Panc1 (cell line): ENCODE results near the gene KIF26A.

Source experiments
- CTCF ChIP-seq: fragments of 450-650 bp; IDR thresholded peaks from 2 replicates; pipeline ENCODE4 v1.5.1; 2017; ENCODE audit warnings: mild to moderate bottlenecking
- POLR2AphosphoS5 ChIP-seq: IDR thresholded peaks from 2 replicates; pipeline ENCODE4 v1.6.1; 2012; ENCODE audit warnings: mild to moderate bottlenecking, low read depth, low read length, moderate library complexity
- SIN3A ChIP-seq: IDR thresholded peaks from 2 replicates; pipeline ENCODE4 v1.6.1; 2012; ENCODE audit warnings: low read depth, mild to moderate bottlenecking, low read length, moderate library complexity, borderline replicate concordance; ENCODE audit not compliant: insufficient read depth
- TF ChIP-seq, protein P1 (sequence below), 2 experiments: IDR thresholded peaks; 2 replicates each; pipeline ENCODE4 v1.6.1; 2011 to 2012; ENCODE audit warnings: low read depth in 2 of 2, control low read depth in 1 of 2, low read length in 1 of 2, mild to moderate bottlenecking in 1 of 2, moderate library complexity in 1 of 2; ENCODE audit not compliant: insufficient read depth in 1 of 2

GRCh38 chr14:104138718-104139459 is 502 bp downstream of the KIF26A start:
- TF ChIP-seq CTCF, result no peak
- no peak for TF ChIP-seq POLR2AphosphoS5
- TF ChIP-seq SIN3A, result no peak
- TF ChIP-seq, protein P1, sequence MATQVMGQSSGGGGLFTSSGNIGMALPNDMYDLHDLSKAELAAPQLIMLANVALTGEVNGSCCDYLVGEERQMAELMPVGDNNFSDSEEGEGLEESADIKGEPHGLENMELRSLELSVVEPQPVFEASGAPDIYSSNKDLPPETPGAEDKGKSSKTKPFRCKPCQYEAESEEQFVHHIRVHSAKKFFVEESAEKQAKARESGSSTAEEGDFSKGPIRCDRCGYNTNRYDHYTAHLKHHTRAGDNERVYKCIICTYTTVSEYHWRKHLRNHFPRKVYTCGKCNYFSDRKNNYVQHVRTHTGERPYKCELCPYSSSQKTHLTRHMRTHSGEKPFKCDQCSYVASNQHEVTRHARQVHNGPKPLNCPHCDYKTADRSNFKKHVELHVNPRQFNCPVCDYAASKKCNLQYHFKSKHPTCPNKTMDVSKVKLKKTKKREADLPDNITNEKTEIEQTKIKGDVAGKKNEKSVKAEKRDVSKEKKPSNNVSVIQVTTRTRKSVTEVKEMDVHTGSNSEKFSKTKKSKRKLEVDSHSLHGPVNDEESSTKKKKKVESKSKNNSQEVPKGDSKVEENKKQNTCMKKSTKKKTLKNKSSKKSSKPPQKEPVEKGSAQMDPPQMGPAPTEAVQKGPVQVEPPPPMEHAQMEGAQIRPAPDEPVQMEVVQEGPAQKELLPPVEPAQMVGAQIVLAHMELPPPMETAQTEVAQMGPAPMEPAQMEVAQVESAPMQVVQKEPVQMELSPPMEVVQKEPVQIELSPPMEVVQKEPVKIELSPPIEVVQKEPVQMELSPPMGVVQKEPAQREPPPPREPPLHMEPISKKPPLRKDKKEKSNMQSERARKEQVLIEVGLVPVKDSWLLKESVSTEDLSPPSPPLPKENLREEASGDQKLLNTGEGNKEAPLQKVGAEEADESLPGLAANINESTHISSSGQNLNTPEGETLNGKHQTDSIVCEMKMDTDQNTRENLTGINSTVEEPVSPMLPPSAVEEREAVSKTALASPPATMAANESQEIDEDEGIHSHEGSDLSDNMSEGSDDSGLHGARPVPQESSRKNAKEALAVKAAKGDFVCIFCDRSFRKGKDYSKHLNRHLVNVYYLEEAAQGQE (IDR thresholded peaks at IDR 0.05; ENCODE audit: insufficient read depth in 1 of 2, low read depth in 2 of 2, low read length in 1 of 2), result no peak
